ENCODE measurements around the gene CLDN12. TPM values are rescaled to one million over a fixed set of nuclear protein-coding genes. Genes with fewer than 3 reads are reported as not detected.

CLDN12 gene
- total RNA-seq, 1 donor from 2014 or later, result 42.0 TPM

DNA sequence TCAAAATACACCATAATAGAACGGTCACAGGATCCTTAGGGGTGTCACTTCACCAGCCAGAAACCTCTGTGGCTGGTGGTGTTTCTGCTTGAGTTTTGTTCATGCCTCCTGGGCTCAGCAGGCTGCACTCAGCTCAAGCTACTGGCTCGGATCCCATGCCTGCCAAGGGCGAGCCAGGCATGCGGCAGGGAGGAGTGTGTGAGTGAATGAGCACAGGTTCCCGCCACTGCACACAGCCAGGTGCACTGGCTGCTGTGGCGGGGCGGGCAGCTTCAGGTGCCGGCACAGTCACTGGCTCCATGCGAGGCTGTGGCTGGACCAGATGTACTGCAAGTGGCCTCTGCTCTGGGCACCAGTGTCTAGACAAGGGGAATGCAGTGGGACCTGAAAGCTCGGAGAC is 29.5 kb downstream of the CLDN12 start:
- DNase-seq (ENCODE audit: low read depth), result no peak

DNA sequence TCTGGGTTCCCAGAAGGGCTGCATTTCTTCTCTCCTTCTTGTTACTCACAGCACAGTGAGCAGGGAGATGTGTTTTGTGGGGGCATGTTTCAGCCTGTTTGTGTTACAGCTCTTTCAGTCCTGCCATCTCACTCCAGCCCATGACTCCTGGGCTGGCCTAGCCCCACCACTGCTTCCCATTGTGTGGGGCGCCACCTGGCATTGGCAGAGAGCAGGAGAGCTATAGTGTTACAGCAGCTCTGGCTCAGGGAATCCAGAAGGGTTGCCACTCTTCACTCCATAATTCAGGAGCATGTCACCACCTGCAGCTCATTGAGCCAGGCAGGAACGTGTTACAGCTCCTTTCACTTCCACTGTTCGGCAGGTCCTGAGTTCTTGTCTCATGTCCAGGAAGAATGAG is 30.0 kb downstream of the CLDN12 start:
- DNase-seq (ENCODE audit: low read depth), result no peak

DNA sequence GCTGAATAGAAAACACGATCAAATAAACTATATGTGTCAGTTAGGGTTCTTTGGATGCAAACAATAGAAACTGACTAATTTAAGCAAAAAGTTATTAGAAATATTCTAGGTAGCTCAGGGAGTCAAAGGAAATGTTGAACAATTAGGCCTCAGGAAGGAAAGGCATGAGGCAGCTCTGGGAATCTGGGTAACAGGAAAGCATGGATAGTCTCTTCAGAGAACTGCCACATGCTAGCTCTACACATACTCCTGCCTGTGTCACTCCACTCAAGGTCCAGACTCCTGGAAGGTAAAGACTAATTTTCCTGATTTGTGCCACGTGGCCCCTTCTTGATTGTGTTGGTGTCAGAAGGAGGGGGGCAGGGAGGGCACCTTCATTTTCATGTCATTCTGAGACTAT is 42.4 kb downstream of the CLDN12 start:
- DNase-seq (ENCODE audit: low read depth), result no peak

DNA sequence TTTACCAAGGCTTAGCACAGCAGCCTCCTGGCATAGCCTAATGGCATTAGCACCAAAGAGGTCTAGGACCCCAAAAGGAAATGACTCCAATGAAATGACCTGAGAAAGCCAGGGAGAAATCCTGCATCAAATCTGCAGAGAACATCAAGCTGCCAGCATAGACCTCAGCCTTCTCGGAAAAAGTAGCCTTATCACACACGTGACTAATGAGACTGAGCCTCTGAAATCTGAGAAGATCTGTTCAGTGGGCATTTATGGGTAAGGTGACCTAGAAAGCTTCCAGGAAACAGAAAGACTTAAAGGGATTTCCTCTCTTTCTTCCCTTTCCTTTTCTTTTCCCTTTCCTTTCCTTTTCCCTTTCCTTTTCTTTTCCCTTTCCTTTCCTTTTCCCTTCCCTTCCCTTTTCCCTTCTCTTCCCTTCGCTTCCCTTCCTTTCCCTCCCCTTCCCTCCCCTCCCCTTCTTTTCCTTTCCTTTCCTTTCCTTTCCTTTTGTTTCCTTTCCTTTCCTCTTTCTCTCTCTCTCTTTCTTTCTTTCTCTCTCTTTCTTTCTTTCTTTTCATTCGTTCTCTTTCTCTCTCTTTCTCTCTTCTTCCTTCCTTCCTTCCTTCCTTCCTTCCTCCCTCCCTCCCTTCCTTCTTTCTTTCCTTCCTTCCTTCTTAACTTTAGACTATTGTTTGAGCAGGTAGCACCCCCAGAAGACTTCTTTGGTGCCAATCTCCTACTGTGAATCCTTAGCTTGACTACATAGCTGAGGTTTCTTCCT is 43.1 kb downstream of the CLDN12 start:
- no peak for DNase-seq (ENCODE audit: low read depth)

DNA sequence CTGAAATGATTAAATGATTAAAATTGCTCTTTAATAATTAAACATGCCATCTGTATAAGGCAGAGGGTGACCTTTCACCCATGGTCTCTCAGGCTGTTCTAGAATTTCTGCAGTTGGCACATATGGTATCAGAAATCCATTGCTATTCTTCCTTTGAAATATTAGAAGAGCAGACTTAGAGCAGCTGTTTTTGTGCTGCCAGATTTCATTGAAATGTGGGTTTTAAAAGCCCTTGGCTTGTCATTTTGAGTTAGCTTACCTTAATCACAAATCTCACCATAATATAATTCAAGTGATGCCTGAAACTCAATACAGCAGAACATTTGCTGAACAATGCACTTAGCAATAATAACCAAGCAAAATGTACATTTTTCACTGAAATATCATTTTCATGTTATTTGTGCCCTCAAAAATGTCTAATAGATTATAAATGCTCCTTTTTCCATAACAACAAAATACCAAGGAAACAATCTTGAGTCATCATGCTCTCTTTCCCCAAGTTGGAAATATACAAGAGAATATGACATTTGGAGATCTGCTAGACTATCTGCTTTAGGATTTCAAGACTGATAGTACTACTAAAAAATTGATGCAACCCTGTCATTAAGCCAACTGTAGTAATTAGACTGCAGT is 50.1 kb downstream of the CLDN12 start:
- DNase-seq (ENCODE audit: low read depth), result peak; percentile 77

DNA sequence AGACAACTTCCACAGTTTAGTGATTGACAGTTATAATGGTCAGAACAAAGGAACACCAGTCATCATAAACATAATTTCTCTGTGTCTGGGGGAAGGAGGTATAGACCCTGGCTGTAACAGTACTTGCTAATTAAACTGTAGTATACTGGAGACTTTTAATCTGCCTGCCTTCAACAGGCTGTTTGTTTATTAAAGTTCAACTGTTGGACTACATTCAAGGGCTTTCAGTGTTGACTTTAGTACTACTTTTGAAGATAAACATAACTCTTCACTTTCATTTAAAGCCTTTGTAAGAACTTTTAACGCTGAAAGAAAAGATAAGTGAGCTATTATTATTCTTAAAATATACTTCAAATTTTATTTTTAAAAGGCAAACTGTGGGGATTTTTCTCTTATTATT is 50.7 kb downstream of the CLDN12 start:
- DNase-seq (ENCODE audit: low read depth), result no peak

DNA sequence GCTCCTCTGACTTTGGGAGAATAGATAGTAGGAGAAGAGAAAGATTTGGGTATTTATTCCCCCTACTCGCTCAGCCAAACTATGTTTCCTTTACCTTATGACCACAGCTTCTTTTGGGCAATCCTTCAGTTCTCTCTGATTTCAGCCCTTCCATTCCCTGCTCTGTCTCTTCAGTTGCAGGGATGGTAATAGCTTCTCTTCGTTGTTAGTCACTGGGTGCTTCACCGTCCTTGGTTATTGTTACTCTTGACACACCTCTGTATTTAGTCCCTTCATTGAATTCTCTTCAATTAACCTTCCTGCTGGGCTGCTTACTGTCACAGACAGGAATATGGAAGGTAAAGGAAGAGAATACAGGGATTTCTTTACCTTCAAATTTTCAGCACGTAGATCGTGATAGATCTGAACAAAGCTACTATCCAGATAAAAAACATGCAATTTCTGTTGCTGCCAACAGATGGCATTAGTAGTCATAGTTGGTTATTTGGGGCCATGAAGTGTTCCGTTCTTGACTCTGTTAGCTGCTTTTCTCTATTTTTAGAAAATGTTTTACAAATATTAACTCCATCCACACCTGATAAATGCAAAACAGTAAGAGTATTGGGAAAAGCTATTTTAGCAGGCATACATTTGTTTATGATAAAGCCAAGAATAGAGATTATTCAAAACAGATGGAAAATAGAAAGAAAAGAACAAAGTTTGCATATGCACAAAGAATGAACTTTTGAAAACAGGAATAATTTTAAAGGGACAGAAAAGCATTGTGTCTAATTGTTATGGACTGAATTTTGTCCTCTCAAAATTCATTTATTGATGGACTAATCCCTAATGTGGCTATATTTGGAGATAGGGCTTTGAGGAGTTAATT is 52.1 kb downstream of the CLDN12 start:
- DNase-seq (ENCODE audit: low read depth), result peak; percentile 79

DNA sequence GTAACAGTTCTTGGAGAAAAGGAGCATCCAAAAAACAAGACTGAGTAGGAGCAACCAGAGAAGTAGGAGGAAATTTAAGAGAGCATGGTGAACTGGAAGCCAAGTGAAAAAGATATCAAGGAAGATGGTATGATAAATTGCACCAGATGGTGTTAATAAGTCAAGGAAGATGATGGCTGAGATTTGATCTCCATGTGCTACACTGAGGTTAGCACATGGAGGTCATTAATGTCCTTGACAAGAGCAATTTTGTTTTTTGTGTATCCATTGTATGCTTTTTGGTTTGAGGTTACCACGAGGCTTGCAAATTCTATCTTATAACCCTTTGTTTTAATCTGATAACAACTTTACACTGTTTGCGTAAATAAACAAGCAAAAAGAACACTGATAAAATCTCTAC is 54.8 kb downstream of the CLDN12 start:
- DNase-seq (ENCODE audit: low read depth), result no peak

DNA sequence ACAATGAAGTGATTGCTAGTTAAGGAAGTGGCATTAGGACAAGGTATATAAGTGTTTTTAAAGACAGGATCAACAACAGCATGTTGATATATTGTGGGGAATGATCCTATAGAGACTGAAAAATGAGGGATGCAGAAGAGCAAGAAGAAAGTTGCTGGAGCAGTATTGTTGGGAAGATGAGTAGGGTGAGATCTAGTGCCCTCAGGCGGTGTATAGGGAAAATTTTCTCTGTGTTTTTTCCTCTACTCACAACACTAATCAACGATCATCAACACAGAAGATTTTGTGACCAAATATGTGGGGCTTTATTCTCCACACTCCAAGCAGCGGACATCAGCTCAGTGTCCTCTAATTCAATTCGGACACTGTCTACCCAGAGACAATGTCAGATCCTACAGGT is 56.6 kb downstream of the CLDN12 start:
- no peak for DNase-seq (ENCODE audit: low read depth)

DNA sequence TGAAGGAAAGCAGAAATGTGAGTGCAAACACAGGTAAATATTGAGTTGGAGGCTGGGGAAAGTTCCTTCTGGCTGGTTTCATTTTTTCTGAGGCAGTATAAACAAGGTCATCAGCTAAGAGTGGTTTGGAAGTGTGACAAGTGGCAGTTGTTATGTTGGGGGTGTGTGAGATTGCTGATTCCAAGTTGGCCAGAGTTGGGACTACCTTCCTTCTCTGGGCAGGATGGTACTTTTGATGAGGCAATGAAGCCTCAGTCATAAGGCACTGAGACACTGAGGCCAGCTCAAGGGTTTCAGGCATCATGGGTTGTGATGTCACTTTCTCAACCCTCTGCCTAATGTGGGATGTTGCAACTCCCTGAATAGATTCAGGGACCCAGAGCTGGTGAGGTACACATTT is 58.0 kb downstream of the CLDN12 start:
- peak; percentile 67 for DNase-seq (ENCODE audit: low read depth)

DNA sequence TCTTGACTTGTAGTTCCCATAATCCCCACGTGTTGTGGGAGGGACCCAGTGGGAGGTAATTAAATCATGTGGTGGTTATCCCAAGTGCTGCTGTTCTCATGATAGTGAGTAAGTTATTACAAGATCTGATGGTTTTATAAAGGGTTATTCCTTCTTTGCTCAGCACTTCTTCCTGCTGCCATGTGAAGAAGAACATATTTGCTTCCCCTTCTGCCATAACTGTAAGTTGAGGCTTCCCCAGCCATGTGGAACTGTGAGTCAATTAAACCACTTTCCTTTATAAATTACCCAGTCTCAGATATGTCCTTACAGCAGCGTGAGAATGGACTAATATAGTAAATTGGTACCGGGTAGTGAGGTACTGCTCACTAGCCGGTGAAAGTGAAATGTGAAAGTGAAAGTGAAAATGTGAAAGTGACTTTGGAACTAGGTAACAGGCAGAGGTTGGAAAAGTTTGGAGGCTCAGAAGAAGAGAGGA is 59.9 kb downstream of the CLDN12 start:
- peak; percentile 29 for DNase-seq (ENCODE audit: low read depth)

Other genes with a start within 250 kb of the CLDN12 start
- gene STEAP1, start 249.0 kb upstream of the CLDN12 start, total RNA-seq, result 12.5 and 14.4 TPM in 2 replicates
- gene STEAP2, start 191.7 kb upstream of the CLDN12 start, total RNA-seq, result 6.9 and 7.1 TPM in 2 replicates
- 2.0 and 2.5 TPM in 2 replicates for gene CFAP69, start 158.3 kb upstream of the CLDN12 start, total RNA-seq
- not detected in 2 replicates for gene FAM237B, start 82.2 kb upstream of the CLDN12 start, total RNA-seq
- 13.0 and 17.4 TPM in 2 replicates for gene GTPBP10, start 56.7 kb upstream of the CLDN12 start, total RNA-seq
- gene PTTG1IP2, start 66.2 kb downstream of the CLDN12 start, total RNA-seq, result not detected in 2 replicates
- 19.7 and 27.8 TPM in 2 replicates for gene CDK14, start 192.9 kb downstream of the CLDN12 start, total RNA-seq